NCI-H1105 (cell line): ENCODE results near the gene ADARB1.
"Not testable (repeated sequence)": the region's sequence is repeated elsewhere in the genome, so short reads cannot be mapped to it uniquely, and the experiment has no call there.

Source experiments
- DNase-seq: peaks from one replicate; lab custom pipeline; 2025; lab: John Stamatoyannopoulos, UW

The ADARB1 gene

GRCh38 chr21:45074048-45074817 is at the start of gene ADARB1:
Gene ADARB1 (plus strand): TSS chr21:45074580. CDS start chr21:45171657, 97,077 bp downstream.
- peak; percentile 65 for DNase-seq

- DNase-seq, result no peak
Measured at GRCh38 chr21:45026066-45026745, 48.2 kb upstream of the ADARB1 start.

- DNase-seq, result no peak
Measured at GRCh38 chr21:45026826-45027225, 47.6 kb upstream of the ADARB1 start.

GRCh38 chr21:45027241-45028196 is 46.9 kb upstream of the ADARB1 start:
- DNase-seq, result no peak

- not testable (repeated sequence) for DNase-seq
Measured at GRCh38 chr21:45028645-45029044, 45.7 kb upstream of the ADARB1 start.

GRCh38 chr21:45029298-45029947 is 45.0 kb upstream of the ADARB1 start:
- DNase-seq, result no peak

GRCh38 chr21:45029948-45030681 is 44.3 kb upstream of the ADARB1 start:
- DNase-seq, result no peak

- DNase-seq, result no peak
Measured at GRCh38 chr21:45030682-45031570, 43.5 kb upstream of the ADARB1 start.

- DNase-seq, result no peak
Measured at GRCh38 chr21:45031571-45032191, 42.7 kb upstream of the ADARB1 start.

GRCh38 chr21:45032332-45032731 is 42.0 kb upstream of the ADARB1 start:
- DNase-seq, result no peak

- DNase-seq, result no peak
Measured at GRCh38 chr21:45032977-45033710, 41.2 kb upstream of the ADARB1 start.

GRCh38 chr21:45033791-45034555 is 40.4 kb upstream of the ADARB1 start:
- DNase-seq, result no peak

GRCh38 chr21:45034556-45035476 is 39.6 kb upstream of the ADARB1 start:
- no peak for DNase-seq

- DNase-seq, result no peak
Measured at GRCh38 chr21:45035477-45035848, 38.9 kb upstream of the ADARB1 start.

GRCh38 chr21:45036630-45037029 is 37.8 kb upstream of the ADARB1 start:
- DNase-seq, result no peak

- DNase-seq, result no peak
Measured at GRCh38 chr21:45037986-45038385, 36.4 kb upstream of the ADARB1 start.
